Measurements from ENCODE around the gene CARD10. TPM values are rescaled to one million over a fixed set of nuclear protein-coding genes. Genes with fewer than 3 reads are reported as not detected.

Gene CARD10
- total and polyA plus RNA-seq, 2 of the 13 experiments (the other 11 are each of a cell fraction or from before 2014, with no cell fraction given) = 35.2 to 55.8 TPM

GRCh38 chr22:37561212-37562048 is 42.2 kb upstream of the CARD10 start (continued):
- TF ChIP-seq ZFX (CRISPR knock-in tag; IDR thresholded peaks at IDR 0.05; ENCODE audit: low read depth) (peak; percentile 86), FOSL1 (CRISPR knock-in tag; IDR thresholded peaks at IDR 0.05; ENCODE audit: borderline replicate concordance) (no peak), SMAD9 (CRISPR knock-in tag; IDR thresholded peaks at IDR 0.05) (0 out of 2 replicates have a peak, but pooled peaks have one; percentile 62), ZKSCAN8 (CRISPR knock-in tag; IDR thresholded peaks at IDR 0.05; ENCODE audit: borderline replicate concordance) (peak; percentile 75; the same call in 1 of the 2 replicates), FOSL2 (CRISPR knock-in tag; IDR thresholded peaks at IDR 0.05) (peak; percentile 83), ATF7 (IDR thresholded peaks at IDR 0.05) (peak; percentile 89), ATF7 (CRISPR knock-in tag; IDR thresholded peaks at IDR 0.05) (peak; percentile 90; the same call in 1 of the 2 replicates), BATF2 (CRISPR knock-in tag; IDR thresholded peaks at IDR 0.05) (no peak), BRCA1 (CRISPR knock-in tag; IDR thresholded peaks at IDR 0.05) (peak; percentile 53; the same call in 1 of the 2 replicates), BCLAF1 (IDR thresholded peaks at IDR 0.05) (no peak), SALL2 (CRISPR knock-in tag; IDR thresholded peaks at IDR 0.05) (peak; percentile 85), ZNF724P (CRISPR knock-in tag; IDR thresholded peaks at IDR 0.05; ENCODE audit: borderline replicate concordance) (no peak), FOXJ3 (CRISPR knock-in tag; IDR thresholded peaks at IDR 0.05; ENCODE audit: borderline replicate concordance) (peak; percentile 74; the same call in 1 of the 2 replicates), HMGA1 (CRISPR knock-in tag; conservative IDR thresholded peaks at IDR 0.05) (no peak), ZNF329 (CRISPR knock-in tag; IDR thresholded peaks at IDR 0.05; ENCODE audit: low read depth) (peak; percentile 45; the same call in 1 of the 2 replicates), ERF (CRISPR knock-in tag; IDR thresholded peaks at IDR 0.05) (peak; percentile 94), PITX1 (CRISPR knock-in tag; IDR thresholded peaks at IDR 0.05) (no peak), ZNF609 (CRISPR knock-in tag; IDR thresholded peaks at IDR 0.05; ENCODE audit: borderline replicate concordance) (peak; percentile 59), ZNF234 (CRISPR knock-in tag; conservative IDR thresholded peaks at IDR 0.05) (no peak), CENPX (CRISPR knock-in tag; IDR thresholded peaks at IDR 0.05) (no peak), ZBTB7A (CRISPR knock-in tag; IDR thresholded peaks at IDR 0.05) (no peak; the same call in none of the 2 replicates), THYN1 (CRISPR knock-in tag; IDR thresholded peaks at IDR 0.05; ENCODE audit: borderline replicate concordance, low read depth) (no peak; the same call in 1 of the 2 replicates)

Measured in HepG2 (cell line).